GM18870 (cell line): Measurements from ENCODE around the gene PRKAG2.

Experiments
- ATAC-seq: cut with Tn5 transposase; IDR thresholded peaks from one replicate; pipeline ENCODE4 v1.9.1; 2021; ENCODE audit warnings: moderate library complexity; ENCODE audit not compliant: unreplicated experiment

PRKAG2 gene

GRCh38 chr7:151900986-151901621 lies 24.2 kb upstream of the PRKAG2 start:
- ATAC-seq = no peak

- no peak for ATAC-seq
Observed at GRCh38 chr7:151900591-151900985, 23.7 kb upstream of the PRKAG2 start.

- ATAC-seq = no peak
Observed at GRCh38 chr7:151899513-151900360, 22.8 kb upstream of the PRKAG2 start.

GRCh38 chr7:151897951-151898686 lies 21.2 kb upstream of the PRKAG2 start:
- ATAC-seq = no peak

GRCh38 chr7:151897161-151897731 lies 20.3 kb upstream of the PRKAG2 start:
- no peak for ATAC-seq

- ATAC-seq = no peak
Observed at GRCh38 chr7:151896486-151896885, 19.6 kb upstream of the PRKAG2 start.

GRCh38 chr7:151896086-151896485 lies 19.2 kb upstream of the PRKAG2 start:
- ATAC-seq = no peak

- ATAC-seq = no peak
Observed at GRCh38 chr7:151895631-151896031, 18.7 kb upstream of the PRKAG2 start.

GRCh38 chr7:151895008-151895630 lies 18.2 kb upstream of the PRKAG2 start:
- no peak for ATAC-seq

- no peak for ATAC-seq
Observed at GRCh38 chr7:151894111-151895007, 17.4 kb upstream of the PRKAG2 start.

- no peak for ATAC-seq
Observed at GRCh38 chr7:151893405-151893923, 16.5 kb upstream of the PRKAG2 start.

GRCh38 chr7:151891753-151892152 lies 14.8 kb upstream of the PRKAG2 start:
- ATAC-seq = no peak

- no peak for ATAC-seq
Observed at GRCh38 chr7:151891182-151891581, 14.3 kb upstream of the PRKAG2 start.

GRCh38 chr7:151890355-151891004 lies 13.6 kb upstream of the PRKAG2 start:
- no peak for ATAC-seq

- ATAC-seq = no peak
Observed at GRCh38 chr7:151889406-151890354, 12.8 kb upstream of the PRKAG2 start.

GRCh38 chr7:151888079-151889067 lies 11.5 kb upstream of the PRKAG2 start:
- ATAC-seq = no peak

GRCh38 chr7:151886783-151887182 lies 9.9 kb upstream of the PRKAG2 start:
- ATAC-seq = no peak
